ENCODE results near the gene PCSK5.

DNA sequence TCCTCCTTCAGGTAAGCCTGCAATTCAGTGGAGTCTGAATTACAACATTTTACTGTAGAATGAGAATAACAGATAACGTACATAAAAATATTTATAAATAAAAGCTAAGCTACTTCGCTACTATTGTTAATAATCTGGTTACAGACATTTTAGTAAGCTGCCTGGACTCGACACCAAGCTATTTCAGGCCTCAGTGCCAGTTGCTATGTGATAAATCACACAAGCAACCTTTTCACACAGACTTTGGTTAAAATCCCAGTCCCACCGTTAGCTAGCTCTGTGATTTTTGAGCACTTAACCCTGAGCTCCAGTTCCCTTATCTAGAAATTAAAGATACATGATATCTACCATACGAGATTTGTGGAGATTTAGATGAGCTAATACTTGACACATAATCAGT lies 403.8 kb downstream of the PCSK5 start:
- TF ChIP-seq, protein P1, sequence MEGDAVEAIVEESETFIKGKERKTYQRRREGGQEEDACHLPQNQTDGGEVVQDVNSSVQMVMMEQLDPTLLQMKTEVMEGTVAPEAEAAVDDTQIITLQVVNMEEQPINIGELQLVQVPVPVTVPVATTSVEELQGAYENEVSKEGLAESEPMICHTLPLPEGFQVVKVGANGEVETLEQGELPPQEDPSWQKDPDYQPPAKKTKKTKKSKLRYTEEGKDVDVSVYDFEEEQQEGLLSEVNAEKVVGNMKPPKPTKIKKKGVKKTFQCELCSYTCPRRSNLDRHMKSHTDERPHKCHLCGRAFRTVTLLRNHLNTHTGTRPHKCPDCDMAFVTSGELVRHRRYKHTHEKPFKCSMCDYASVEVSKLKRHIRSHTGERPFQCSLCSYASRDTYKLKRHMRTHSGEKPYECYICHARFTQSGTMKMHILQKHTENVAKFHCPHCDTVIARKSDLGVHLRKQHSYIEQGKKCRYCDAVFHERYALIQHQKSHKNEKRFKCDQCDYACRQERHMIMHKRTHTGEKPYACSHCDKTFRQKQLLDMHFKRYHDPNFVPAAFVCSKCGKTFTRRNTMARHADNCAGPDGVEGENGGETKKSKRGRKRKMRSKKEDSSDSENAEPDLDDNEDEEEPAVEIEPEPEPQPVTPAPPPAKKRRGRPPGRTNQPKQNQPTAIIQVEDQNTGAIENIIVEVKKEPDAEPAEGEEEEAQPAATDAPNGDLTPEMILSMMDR (IDR thresholded peaks at IDR 0.05) = no peak
- TF ChIP-seq POLR2A (IDR thresholded peaks at IDR 0.05) = no peak

All from right lobe of liver (tissue), 4 donors.